Type B pancreatic cell (in vitro differentiated cells): ENCODE results near the gene RPLP2. TPM values are rescaled to one million over a fixed set of nuclear protein-coding genes. Genes with fewer than 3 reads are reported as not detected.

ENCODE experiments used
- DNase-seq: peaks from one replicate; pipeline ENCODE4 v3.0.0; 2021; ENCODE audit warnings: mixed read lengths; ENCODE audit not compliant: unreplicated experiment; ENCODE audit errors: extremely low spot score
- H3K27ac Mint-ChIP-seq: 2 replicates; pipeline ENCODE4 v1.8.0; 2021; ENCODE audit warnings: mild to moderate bottlenecking, mixed read lengths
- H3K27me3 Mint-ChIP-seq: 2 replicates; pipeline ENCODE4 v1.8.0; 2021; ENCODE audit warnings: mixed read lengths
- H3K36me3 Mint-ChIP-seq: 2 replicates; pipeline ENCODE4 v1.8.0; 2021; ENCODE audit warnings: mixed read lengths
- H3K4me1 Mint-ChIP-seq: one replicate; pipeline ENCODE4 v1.8.0; 2021; ENCODE audit warnings: mixed read lengths; ENCODE audit not compliant: unreplicated experiment
- H3K4me3 Mint-ChIP-seq: 2 replicates; pipeline ENCODE4 v1.8.0; 2021; ENCODE audit warnings: mild to moderate bottlenecking, mixed read lengths
- H3K9me3 Mint-ChIP-seq: 2 replicates; pipeline ENCODE4 v1.8.0; 2021; ENCODE audit warnings: mixed read lengths
- total RNA-seq: library from RNA; stranded (reverse); gene quantifications from 2 replicates; pipeline ENCODE4 v1.2.1, GENCODE V29; 2021; ENCODE audit warnings: low replicate concordance
- TF ChIP-seq, protein P1 (sequence below): fragments of 200-600 bp; sonication (generic); conservative IDR thresholded peaks from 2 replicates; pipeline ENCODE4 v1.5.0; 2021; ENCODE audit warnings: antibody characterized with exemption, mild to moderate bottlenecking

RPLP2 gene
- total RNA-seq, 1 donor from 2014 or later = 1,985 TPM

DNA sequence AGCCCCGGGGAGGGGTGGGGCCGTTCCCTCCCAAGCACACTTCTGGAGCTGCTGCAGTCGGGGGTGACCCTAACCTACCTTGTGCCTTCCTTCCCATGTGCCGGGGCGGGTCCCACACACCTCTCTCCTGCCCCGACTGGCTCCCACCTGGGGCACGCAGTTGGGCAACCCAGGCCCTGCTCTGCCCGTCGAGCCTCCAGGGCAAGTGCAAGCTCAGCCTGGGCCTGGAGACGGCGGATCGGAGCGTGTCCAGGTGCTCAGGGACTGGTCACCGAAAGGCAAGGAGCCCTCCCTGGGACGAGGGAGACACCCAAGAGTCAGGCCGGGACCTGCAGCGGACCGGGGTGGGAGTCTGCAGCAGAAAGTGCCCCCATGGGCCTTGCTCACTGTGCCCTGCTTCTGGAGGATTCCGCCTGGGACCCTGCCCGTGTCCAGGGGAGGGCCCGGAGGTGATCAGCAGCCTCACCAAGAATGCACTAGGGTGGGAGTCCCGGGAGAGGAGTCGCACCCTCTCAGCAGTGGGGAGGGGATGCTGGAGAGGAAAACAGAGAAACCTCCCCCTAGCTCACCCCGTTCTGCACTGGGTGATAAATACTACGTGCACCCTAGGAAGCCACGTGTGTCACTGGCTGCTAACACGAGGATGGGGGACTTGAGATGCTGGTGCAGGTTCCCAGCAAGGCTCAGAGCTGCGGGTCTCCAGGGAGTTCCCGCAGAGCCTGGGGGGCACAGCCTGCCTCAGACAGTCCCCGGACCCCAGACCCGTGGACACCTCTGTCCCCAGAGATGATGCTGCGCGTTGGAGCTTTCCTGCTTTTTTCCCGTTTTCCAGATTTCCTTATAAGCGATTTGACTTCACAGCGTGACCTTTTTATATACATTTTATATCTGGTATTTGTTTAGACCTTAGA lies 27.2 kb upstream of the RPLP2 start:
- TF ChIP-seq, protein P1, sequence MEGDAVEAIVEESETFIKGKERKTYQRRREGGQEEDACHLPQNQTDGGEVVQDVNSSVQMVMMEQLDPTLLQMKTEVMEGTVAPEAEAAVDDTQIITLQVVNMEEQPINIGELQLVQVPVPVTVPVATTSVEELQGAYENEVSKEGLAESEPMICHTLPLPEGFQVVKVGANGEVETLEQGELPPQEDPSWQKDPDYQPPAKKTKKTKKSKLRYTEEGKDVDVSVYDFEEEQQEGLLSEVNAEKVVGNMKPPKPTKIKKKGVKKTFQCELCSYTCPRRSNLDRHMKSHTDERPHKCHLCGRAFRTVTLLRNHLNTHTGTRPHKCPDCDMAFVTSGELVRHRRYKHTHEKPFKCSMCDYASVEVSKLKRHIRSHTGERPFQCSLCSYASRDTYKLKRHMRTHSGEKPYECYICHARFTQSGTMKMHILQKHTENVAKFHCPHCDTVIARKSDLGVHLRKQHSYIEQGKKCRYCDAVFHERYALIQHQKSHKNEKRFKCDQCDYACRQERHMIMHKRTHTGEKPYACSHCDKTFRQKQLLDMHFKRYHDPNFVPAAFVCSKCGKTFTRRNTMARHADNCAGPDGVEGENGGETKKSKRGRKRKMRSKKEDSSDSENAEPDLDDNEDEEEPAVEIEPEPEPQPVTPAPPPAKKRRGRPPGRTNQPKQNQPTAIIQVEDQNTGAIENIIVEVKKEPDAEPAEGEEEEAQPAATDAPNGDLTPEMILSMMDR = no peak
- Mint-ChIP-seq H3K36me3 (no peaks in the 10 kb centered on the region), H3K9me3 (no peaks in the 10 kb centered on the region), H3K27ac (no peak overlapping the region), H3K4me1 (peaks cover 12% of the 10 kb centered on the region), H3K27me3 (no peaks in the 10 kb centered on the region), H3K4me3 (no peak overlapping the region)
- DNase-seq = no peak

DNA sequence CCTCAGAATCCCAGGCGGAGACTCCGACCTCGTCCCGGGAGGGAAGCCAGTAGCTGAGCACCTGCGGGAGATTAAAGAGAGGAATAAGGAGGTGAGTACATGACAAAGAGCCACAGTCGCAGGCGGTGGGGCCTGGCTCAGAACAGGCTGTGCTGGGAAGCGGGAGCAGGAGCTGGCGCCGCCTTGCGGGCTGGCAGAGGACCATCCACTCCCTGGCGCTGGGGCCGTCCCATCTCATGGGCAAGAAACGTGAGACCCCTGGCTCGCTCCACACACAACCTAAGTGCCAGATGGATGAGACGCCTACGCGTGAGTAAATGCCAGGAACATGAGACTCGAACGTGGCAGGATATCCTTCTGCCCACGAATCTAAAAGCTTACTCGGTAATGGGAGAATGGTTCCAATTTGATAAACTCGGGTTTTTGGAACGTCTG lies 26.2 kb upstream of the RPLP2 start:
- Mint-ChIP-seq H3K27ac (peak overlapping the region; percentile 89), H3K4me3 (peak overlapping the region; percentile 73), H3K36me3 (no peaks in the 10 kb centered on the region), H3K4me1 (peaks cover 12% of the 10 kb centered on the region), H3K27me3 (no peaks in the 10 kb centered on the region), H3K9me3 (no peaks in the 10 kb centered on the region)
- no peak for DNase-seq
- TF ChIP-seq, protein P1 = peak; percentile 88

DNA sequence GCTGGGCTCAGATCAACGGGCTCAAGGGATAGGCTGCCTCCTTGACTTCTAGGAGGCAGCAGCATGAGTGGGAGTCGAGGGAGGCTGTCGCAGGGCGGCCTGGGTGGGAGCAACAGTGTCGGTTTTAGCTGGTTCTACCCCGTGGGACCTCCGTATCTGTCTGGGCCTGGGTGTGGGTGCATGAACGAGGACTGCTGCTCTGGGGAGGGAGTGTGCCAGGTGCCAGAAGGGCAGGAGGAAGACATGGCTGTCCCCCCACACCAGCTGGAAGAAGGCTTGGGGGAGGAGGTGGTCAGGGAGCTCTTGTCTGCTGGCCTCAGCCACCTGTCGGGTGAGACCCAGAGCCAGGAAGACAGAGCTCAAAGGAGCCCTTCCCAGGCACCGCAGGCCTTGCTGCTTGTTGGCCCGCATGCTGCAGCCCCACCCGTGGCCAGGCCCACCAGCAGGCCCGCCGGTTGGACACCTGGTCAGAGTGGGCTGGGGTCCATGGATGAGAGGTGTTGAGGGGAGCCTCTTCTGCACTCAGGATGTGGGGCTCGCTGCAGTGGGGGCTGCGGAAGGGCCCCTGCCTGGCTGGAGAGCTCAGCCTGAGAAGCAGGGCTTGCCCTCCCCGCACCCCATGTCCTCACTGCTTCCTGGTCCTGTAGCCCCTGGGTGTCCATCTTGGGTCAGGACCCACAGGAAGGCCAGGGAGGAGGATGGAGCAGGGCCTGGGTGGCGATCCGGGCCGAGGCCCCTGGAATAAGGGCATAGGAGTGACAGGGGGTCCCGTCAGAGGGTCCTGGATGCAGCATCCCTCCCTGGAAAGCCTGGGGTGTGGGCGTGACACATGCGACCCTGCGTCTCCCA lies 23.3 kb upstream of the RPLP2 start:
- Mint-ChIP-seq H3K27me3 (no peaks in the 10 kb centered on the region), H3K27ac (no peak overlapping the region), H3K4me3 (no peak overlapping the region), H3K9me3 (no peaks in the 10 kb centered on the region), H3K4me1 (peaks cover 12% of the 10 kb centered on the region), H3K36me3 (no peaks in the 10 kb centered on the region)
- no peak for DNase-seq
- TF ChIP-seq, protein P1 = no peak

DNA sequence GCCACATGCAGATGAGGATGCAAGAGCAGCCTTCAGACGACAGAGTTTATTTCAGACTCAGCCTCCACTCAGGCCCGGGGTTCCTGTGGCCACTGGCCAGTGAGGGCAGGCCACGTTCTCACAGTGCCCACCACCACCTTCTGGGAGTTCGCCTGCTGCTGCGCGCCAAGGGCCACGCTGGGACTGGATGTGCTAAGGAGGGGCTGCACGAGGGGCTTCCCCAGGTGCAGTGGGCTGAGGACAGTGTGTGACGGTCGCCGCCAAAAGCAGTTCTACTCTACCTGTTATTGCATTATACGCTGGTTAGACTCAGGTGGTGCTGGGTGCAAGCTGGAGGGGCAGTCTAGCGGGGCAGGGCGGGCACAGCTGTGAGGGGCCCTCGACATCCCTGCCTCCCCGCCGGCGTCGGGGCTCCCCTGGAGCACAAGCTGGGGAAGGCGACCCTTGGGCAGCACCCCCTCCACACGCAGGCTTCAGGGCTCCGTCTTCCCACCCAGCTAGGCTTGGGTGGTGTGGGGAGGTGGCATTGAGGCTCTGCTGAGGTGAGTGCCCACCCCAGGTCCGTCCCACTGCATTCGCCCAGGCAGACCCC lies 22.6 kb upstream of the RPLP2 start:
- TF ChIP-seq, protein P1 = no peak
- Mint-ChIP-seq H3K9me3 (no peaks in the 10 kb centered on the region), H3K27ac (no peak overlapping the region), H3K27me3 (no peaks in the 10 kb centered on the region), H3K4me1 (peaks cover 12% of the 10 kb centered on the region), H3K36me3 (no peaks in the 10 kb centered on the region), H3K4me3 (no peak overlapping the region)
- no peak for DNase-seq

DNA sequence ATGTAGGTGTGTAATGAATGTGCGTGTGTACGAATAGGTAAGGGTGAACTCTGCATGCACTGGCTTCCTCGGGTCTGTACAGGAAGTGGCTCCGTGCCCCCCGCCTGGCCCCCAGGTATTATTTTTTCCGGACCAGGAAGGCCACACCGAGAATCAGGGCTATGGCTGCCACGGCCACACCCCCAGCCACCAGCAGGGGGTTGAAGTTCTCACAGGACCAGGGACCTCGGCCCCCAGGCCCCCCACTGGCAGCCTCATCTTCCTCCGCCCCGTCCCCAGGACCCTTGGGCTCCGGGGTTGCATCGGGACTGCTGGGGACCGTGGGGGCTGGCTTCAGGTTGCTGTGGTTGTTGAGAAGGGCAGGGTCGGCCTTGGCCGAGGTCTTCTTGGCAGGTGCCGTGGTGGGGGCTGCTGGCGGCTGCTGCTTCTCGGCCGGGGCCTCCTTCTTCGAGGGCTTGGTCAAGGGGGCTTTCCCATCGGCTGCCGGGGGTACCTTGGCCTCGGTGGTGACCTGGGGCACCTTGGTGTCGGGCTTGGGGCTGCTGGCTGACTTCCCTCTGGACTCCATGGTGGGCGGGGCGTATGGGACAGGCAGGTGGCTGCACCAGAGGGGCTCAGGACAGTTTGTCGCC lies 21.6 kb upstream of the RPLP2 start:
- TF ChIP-seq, protein P1 = peak; percentile 46
- Mint-ChIP-seq H3K9me3 (no peaks in the 10 kb centered on the region), H3K27me3 (no peaks in the 10 kb centered on the region), H3K4me3 (no peak overlapping the region), H3K27ac (no peak overlapping the region), H3K4me1 (peaks cover 9% of the 10 kb centered on the region), H3K36me3 (no peaks in the 10 kb centered on the region)
- no peak for DNase-seq
